Spleen (tissue), 11 donors: ENCODE results near the gene BLNK. TPM values are rescaled to one million over a fixed set of nuclear protein-coding genes. Genes with fewer than 3 reads are reported as not detected.

Source experiments
- DNase-seq: peaks from one replicate; pipeline ENCODE4 v3.0.0-alpha.2; 2020
- H3K27ac ChIP-seq, 8 donors: fragments of 200-600 bp; sonication (generic) in 7 of 8; 1 replicate in 4 of 8; 2 replicates in 4 of 8; pipeline versions ENCODE4 v1.5.0 to v1.8.0; 2016 to 2021; ENCODE audit warnings: inconsistent platforms in 4 of 8, mild to moderate bottlenecking in 4 of 8, moderate library complexity in 1 of 8
- H3K27me3 ChIP-seq, 7 donors: fragments of 200-600 bp; sonication (generic) in 6 of 7; replicated peaks in 1 of 7; 1 replicate in 4 of 7; 2 replicates in 3 of 7; pipeline versions ENCODE4 v1.5.0 to v1.8.0; 2016 to 2021; ENCODE audit warnings: inconsistent platforms in 3 of 7, mild to moderate bottlenecking in 1 of 7
- H3K36me3 ChIP-seq, 6 donors: fragments of 200-600 bp; sonication (generic) in 5 of 6; 1 replicate in 4 of 6; 2 replicates in 2 of 6; pipeline versions ENCODE4 v1.5.0 to v1.8.0; 2016 to 2021; ENCODE audit warnings: inconsistent platforms in 2 of 6
- H3K4me1 ChIP-seq, 6 donors: fragments of 200-600 bp; sonication (generic) in 5 of 6; 1 replicate in 3 of 6; 2 replicates in 3 of 6; pipeline versions ENCODE4 v1.5.0 to v1.8.0; 2016 to 2021; ENCODE audit warnings: inconsistent platforms in 3 of 6
- H3K4me3 ChIP-seq, 8 donors: fragments of 200-600 bp; sonication (generic) in 7 of 8; 1 replicate in 4 of 8; 2 replicates in 4 of 8; pipeline versions ENCODE4 v1.5.0 to v1.8.0; 2016 to 2021; ENCODE audit warnings: inconsistent platforms in 4 of 8, mild to moderate bottlenecking in 4 of 8, moderate library complexity in 2 of 8
- H3K9me3 ChIP-seq, 8 donors: fragments of 200-600 bp; sonication (generic) in 7 of 8; 1 replicate in 4 of 8; 2 replicates in 4 of 8; pipeline versions ENCODE4 v1.5.0 to v1.8.0; 2016 to 2021; ENCODE audit warnings: inconsistent platforms in 4 of 8
- POLR2A ChIP-seq, 3 donors: fragments of 450-650 bp; IDR thresholded peaks; one replicate each; pipeline ENCODE4 v1.5.1; 2017; ENCODE audit warnings: antibody characterized with exemption in 3 of 3, mild to moderate bottlenecking in 1 of 3
- POLR2AphosphoS5 ChIP-seq, 3 donors: sonication (generic); formaldehyde crosslinking; IDR thresholded peaks; one replicate each; pipeline ENCODE4 v1.5.1; 2017; ENCODE audit warnings: antibody characterized with exemption in 3 of 3
- WGBS, 5 donors: extraction: QIAGEN DNeasy Blood & Tissue Kit in 3 of 5; methylation state at CpG; one replicate each; pipeline versions ENCODE4 v1.1.5 to v1.1.7; 2013 to 2018; 5-methylcytosine and 5-hydroxymethylcytosine counted together
- intact Hi-C: fragments of 100-400 bp; cut with DNase I; formaldehyde crosslinking; loops from one replicate; pipeline ENCODE4 v1.15.0; 2023; ENCODE audit warnings: low total_unique reads
- polyA plus RNA-seq, 3 donors: library from polyadenylated mRNA; stranded (reverse); fragments of 200-250 nt; gene quantifications; one replicate each; pipeline ENCODE4 v1.2.1, GENCODE V29; 2013
- total RNA-seq, 7 donors: library from RNA; depleted of rRNA in 3 of 7; stranded (reverse); fragments of >200 nt in 3 of 7; fragmentation: NEBNext Ultra II Directional in 4 of 7; extraction: Animal tissue kit (Norgen Biotek cat#: 25700) in 4 of 7; gene quantifications; one replicate each; pipeline versions ENCODE4 v1.1.0 to v1.2.1, GENCODE V29; 2016 to 2021
- TF ChIP-seq, protein P1 (sequence below), 11 experiments: fragments of 200-600 bp in 7 of 11; fragments of 450-650 bp in 4 of 11; sonication (generic) in 4 of 11; IDR thresholded peaks in 8 of 11; conservative IDR thresholded peaks in 3 of 11; 1 replicate in 7 of 11; 2 replicates in 4 of 11; pipeline versions ENCODE4 v1.4.0 to v1.8.0; 2016 to 2021; ENCODE audit warnings: antibody characterized with exemption in 11 of 11, inconsistent platforms in 4 of 11, mild to moderate bottlenecking in 1 of 11
- donor health status: healthy with polysubstance abuse.
- donor health status: DM: no; HTN: no; CAD: no; lungs with moderate emphysema.
- donor health status: DM: no; HTN: no; CAD: no.
- donor health status: Bipolar disorder and iron deficiency.
- donor health status: healthy.
- donor health status: DM: no; HTN: no; CAD: no.
- donor health status: DM: yes; HTN: yes; CAD: no.

BLNK gene
- total and polyA plus RNA-seq, 10 donors: 63.7 to 128 (median 91.0) TPM

DNA sequence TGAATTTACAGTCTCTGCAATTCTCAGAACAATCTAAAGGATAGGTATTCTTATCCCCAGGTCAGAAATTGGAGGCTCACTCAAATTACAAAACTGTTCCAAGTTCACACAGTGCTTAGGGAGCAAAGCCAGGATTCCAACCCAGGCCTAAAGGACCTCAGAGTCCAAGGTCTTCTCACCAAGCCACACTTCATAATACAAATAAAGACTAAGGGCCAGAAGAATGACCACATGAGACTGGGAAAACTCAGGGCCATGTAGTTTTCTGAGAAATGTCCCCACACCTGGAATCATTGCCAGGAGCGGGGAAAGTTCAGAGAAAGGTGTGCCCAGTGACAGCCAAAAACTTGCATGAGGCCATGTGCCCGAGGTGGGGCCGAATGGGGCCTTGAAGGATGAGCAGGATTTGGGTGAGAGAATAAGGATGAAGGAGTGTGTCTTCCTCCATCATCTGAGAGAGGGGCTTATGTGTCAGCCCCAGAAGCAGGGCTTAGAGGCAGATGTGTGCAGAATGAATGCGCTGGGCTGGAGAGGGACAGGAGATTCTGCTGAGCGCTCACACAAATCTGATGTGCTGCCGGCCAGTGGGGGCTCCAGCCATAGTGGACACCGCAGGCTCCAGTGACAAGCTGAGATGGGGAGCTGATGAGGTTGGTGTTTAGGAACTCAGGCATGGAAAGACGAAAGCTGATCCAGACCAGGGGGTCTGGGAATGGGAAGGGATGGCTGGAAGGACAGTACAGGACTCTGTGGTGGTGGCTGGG lies 35.9 kb downstream of the BLNK start:
- intact Hi-C loops: no loop called here
- no peaks in the 10 kb centered on the region for H3K27me3 ChIP-seq
- H3K4me3 ChIP-seq: peak overlapping the region in 1 of 8 donors; percentile 24
- no peaks in the 10 kb centered on the region for H3K9me3 ChIP-seq
- DNase-seq: no peak
- peak overlapping the region in 5 of 8 donors; percentile 35 to 81 (median 54) for H3K27ac ChIP-seq
- peaks cover 0 to 88% (median 7%) of the 10 kb centered on the region in 6 donors for H3K36me3 ChIP-seq
- peaks cover 8 to 83% (median 48%) of the 10 kb centered on the region in 6 donors for H3K4me1 ChIP-seq
- 75 to 84% (median 82%) methylated on average over 8 of the region's 8 CpGs for WGBS, 5 donors
- no peak for TF ChIP-seq POLR2AphosphoS5 (IDR thresholded peaks at IDR 0.05)
- TF ChIP-seq POLR2A (IDR thresholded peaks at IDR 0.05): no peak
- TF ChIP-seq, protein P1, sequence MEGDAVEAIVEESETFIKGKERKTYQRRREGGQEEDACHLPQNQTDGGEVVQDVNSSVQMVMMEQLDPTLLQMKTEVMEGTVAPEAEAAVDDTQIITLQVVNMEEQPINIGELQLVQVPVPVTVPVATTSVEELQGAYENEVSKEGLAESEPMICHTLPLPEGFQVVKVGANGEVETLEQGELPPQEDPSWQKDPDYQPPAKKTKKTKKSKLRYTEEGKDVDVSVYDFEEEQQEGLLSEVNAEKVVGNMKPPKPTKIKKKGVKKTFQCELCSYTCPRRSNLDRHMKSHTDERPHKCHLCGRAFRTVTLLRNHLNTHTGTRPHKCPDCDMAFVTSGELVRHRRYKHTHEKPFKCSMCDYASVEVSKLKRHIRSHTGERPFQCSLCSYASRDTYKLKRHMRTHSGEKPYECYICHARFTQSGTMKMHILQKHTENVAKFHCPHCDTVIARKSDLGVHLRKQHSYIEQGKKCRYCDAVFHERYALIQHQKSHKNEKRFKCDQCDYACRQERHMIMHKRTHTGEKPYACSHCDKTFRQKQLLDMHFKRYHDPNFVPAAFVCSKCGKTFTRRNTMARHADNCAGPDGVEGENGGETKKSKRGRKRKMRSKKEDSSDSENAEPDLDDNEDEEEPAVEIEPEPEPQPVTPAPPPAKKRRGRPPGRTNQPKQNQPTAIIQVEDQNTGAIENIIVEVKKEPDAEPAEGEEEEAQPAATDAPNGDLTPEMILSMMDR (IDR thresholded peaks at IDR 0.05 in 8 of 11, conservative IDR thresholded peaks at IDR 0.05 in 3 of 11): no peak

DNA sequence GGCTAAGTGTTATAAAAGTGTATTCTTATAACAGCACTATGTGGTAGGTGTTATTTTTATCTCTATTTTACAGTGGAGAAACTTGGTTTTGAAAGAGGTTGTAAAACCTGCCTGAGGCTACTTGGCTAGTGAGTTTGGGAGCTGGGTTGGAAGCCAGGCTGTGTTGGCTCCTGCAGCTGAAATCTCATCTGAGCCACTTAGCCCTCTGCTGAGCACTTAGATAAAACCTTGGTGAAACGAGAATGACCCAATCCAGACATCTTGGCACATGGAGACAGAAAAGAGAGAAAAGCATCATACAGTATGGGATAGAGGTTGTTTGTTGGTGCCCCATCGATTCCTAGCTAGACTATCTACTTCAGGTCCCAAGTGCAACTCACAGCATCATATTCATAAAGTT lies 37.4 kb downstream of the BLNK start:
- WGBS, 5 donors: 72 to 89% (median 78%) methylated on average over 2 of the region's 2 CpGs
- Histone ChIP-seq H3K27me3 (no peaks in the 10 kb centered on the region), H3K36me3 (peaks cover 0 to 87% (median 9%) of the 10 kb centered on the region in 6 donors), H3K27ac (peak overlapping the region in 3 of 8 donors; percentile 6 to 81 (median 47)), H3K4me3 (no peak overlapping the region), H3K9me3 (no peaks in the 10 kb centered on the region), H3K4me1 (peaks cover under 1 to 81% (median 49%) of the 10 kb centered on the region in 6 donors)
- DNase-seq: no peak
- TF ChIP-seq POLR2A (IDR thresholded peaks at IDR 0.05): no peak
- no peak for TF ChIP-seq POLR2AphosphoS5 (IDR thresholded peaks at IDR 0.05)
- TF ChIP-seq, protein P1 (IDR thresholded peaks at IDR 0.05 in 8 of 11, conservative IDR thresholded peaks at IDR 0.05 in 3 of 11): no peak
- intact Hi-C loops: no loop called here

DNA sequence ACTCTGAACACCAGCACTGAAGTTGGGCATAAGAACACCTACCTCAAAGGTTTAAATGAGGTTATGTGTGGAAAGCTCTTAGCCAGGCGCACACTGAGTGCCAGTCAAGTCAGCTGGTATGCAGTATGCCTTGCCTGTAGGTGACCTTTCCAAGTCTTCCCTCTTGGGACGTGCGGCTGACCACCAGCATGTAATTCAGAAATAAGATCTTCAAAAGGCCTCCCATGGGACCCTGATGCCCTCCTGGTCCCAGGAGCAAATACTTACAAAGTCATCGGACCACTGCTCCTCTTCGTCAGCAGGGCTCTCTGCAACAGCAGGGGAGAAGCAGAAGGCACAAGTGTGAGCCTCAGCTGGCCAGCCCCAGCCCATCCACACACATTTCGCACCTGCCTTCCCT lies 40.8 kb downstream of the BLNK start:
- H3K36me3 ChIP-seq: peaks cover 0 to 83% (median 30%) of the 10 kb centered on the region in 6 donors
- no peak overlapping the region for H3K4me3 ChIP-seq
- DNase-seq: no peak
- peak overlapping the region in 6 of 8 donors; percentile 5 to 66 (median 36) for H3K27ac ChIP-seq
- intact Hi-C loops: loop anchor here (2.0 kb wide), 1 partner anchor 62 kb away; no protein-coding TSS in a partner anchor
- peaks cover 0 to 47% (median 18%) of the 10 kb centered on the region in 6 donors for H3K4me1 ChIP-seq
- no peaks in the 10 kb centered on the region for H3K27me3 ChIP-seq
- WGBS, 5 donors: 76 to 88% (median 84%) methylated on average over 5 to 6 of the region's 6 CpGs
- no peak for TF ChIP-seq POLR2AphosphoS5 (IDR thresholded peaks at IDR 0.05)
- no peak for TF ChIP-seq POLR2A (IDR thresholded peaks at IDR 0.05)
- TF ChIP-seq, protein P1 (IDR thresholded peaks at IDR 0.05 in 8 of 11, conservative IDR thresholded peaks at IDR 0.05 in 3 of 11): no peak
- no peaks in the 10 kb centered on the region for H3K9me3 ChIP-seq

DNA sequence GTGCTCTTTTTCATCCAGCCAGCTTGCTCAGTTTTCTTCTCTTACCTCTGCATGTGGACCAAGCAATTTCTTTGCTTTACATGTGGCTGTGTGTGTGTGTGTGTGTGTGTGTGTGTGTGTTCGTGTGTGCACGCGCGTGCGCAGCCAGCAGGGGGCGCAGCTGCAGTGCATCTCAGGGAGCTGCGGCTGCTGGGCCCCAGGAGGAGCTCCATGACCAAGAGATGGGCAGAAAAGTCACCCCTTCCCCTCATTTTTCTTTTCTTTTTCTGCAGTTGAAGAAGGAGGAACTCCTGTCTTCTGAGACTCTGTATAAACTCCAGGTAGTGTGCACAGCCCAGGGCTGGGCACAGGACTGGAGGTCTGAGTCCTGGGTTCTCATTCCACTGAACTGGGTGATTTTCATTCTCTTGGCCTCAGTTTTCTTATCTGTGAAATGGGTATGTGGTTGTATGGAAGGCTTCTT lies 41.8 kb downstream of the BLNK start:
- Histone ChIP-seq H3K9me3 (no peaks in the 10 kb centered on the region), H3K4me3 (no peak overlapping the region), H3K4me1 (peaks cover 0 to 37% (median 11%) of the 10 kb centered on the region in 6 donors), H3K27me3 (no peaks in the 10 kb centered on the region), H3K36me3 (peaks cover 0 to 88% (median 38%) of the 10 kb centered on the region in 6 donors), H3K27ac (peak overlapping the region in 5 of 8 donors; percentile 29 to 66 (median 37))
- peak; percentile 93 for DNase-seq
- intact Hi-C loops: loop anchor here (2.0 kb wide), 1 partner anchor 63 kb away; no protein-coding TSS in a partner anchor
- WGBS, 5 donors: 1 to 3% (median 2%) methylated on average over 7 of the region's 7 CpGs
- TF ChIP-seq POLR2AphosphoS5 (IDR thresholded peaks at IDR 0.05) (peak; percentile 8 to 70 (median 63)), POLR2A (IDR thresholded peaks at IDR 0.05) (no peak)
- TF ChIP-seq, protein P1 (IDR thresholded peaks at IDR 0.05 in 8 of 11, conservative IDR thresholded peaks at IDR 0.05 in 3 of 11): peak; percentile 47 to 100 (median 84)
